SK-N-SH (cell line): ENCODE measurements around the gene ZNF275.

Source experiments
- EP300 ChIP-seq, 2 experiments: IDR thresholded peaks; 2 replicates each; pipeline versions ENCODE4 v1.4.0 to v1.6.1; 2012; ENCODE audit warnings: borderline replicate concordance in 1 of 2, low read depth in 1 of 2, low read length in 1 of 2
- POLR2AphosphoS5 ChIP-seq: IDR thresholded peaks from 2 replicates; pipeline ENCODE4 v1.6.1; 2012; ENCODE audit warnings: low read depth, low read length
- SIN3A ChIP-seq: IDR thresholded peaks from 2 replicates; pipeline ENCODE4 v1.6.1; 2012; ENCODE audit warnings: low read depth, mild to moderate bottlenecking, low read length, moderate library complexity, borderline replicate concordance
- TF ChIP-seq, protein P1 (sequence below): fragments of 150-350 bp; IDR thresholded peaks from 2 replicates; pipeline ENCODE4 v1.6.1; 2017; ENCODE audit warnings: antibody characterized with exemption, low read length, low read depth, borderline replicate concordance
- TF ChIP-seq, protein P2 (sequence below): fragments of 200-600 bp; sonication (generic); IDR thresholded peaks from 2 replicates; pipeline ENCODE4 v1.6.1; 2017; ENCODE audit warnings: antibody characterized with exemption, mild to moderate bottlenecking, moderate library complexity
- TF ChIP-seq, protein P3 (sequence below): IDR thresholded peaks from 2 replicates; pipeline ENCODE4 v1.4.0; 2012; ENCODE audit warnings: low read depth
- TF ChIP-seq, protein P4 (sequence below): IDR thresholded peaks from 2 replicates; pipeline ENCODE4 v1.4.0; 2012; ENCODE audit warnings: low read depth, borderline replicate concordance

DNA sequence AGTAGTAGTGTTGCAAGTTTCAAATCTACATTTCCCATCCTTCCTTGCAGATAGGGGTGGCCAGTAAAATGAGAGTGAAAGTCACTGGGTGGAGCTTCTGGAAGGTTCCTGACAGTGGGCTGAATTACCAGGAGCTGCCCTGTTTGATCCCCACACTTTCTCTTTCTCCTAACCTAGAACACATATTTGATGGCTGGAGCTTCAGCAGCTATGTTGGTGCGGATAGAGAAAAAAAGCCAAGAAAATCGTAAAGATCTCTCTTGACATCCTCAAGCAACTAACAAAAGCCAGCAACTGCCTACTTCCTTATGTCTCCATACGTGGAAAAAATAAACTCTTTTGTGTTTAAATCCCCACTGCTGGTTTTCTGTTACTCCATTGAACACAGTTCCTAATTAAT lies 32.2 kb downstream of the ZNF275 start:
- TF ChIP-seq SIN3A (no peak), POLR2AphosphoS5 (no peak), EP300 (IDR thresholded peaks at IDR 0.05; ENCODE audit: borderline replicate concordance in 1 of 2, low read depth in 1 of 2, low read length in 1 of 2) (no peak)
- TF ChIP-seq, protein P1, sequence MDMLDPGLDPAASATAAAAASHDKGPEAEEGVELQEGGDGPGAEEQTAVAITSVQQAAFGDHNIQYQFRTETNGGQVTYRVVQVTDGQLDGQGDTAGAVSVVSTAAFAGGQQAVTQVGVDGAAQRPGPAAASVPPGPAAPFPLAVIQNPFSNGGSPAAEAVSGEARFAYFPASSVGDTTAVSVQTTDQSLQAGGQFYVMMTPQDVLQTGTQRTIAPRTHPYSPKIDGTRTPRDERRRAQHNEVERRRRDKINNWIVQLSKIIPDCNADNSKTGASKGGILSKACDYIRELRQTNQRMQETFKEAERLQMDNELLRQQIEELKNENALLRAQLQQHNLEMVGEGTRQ: no peak
- TF ChIP-seq, protein P2, sequence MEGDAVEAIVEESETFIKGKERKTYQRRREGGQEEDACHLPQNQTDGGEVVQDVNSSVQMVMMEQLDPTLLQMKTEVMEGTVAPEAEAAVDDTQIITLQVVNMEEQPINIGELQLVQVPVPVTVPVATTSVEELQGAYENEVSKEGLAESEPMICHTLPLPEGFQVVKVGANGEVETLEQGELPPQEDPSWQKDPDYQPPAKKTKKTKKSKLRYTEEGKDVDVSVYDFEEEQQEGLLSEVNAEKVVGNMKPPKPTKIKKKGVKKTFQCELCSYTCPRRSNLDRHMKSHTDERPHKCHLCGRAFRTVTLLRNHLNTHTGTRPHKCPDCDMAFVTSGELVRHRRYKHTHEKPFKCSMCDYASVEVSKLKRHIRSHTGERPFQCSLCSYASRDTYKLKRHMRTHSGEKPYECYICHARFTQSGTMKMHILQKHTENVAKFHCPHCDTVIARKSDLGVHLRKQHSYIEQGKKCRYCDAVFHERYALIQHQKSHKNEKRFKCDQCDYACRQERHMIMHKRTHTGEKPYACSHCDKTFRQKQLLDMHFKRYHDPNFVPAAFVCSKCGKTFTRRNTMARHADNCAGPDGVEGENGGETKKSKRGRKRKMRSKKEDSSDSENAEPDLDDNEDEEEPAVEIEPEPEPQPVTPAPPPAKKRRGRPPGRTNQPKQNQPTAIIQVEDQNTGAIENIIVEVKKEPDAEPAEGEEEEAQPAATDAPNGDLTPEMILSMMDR: no peak
- TF ChIP-seq, protein P3, sequence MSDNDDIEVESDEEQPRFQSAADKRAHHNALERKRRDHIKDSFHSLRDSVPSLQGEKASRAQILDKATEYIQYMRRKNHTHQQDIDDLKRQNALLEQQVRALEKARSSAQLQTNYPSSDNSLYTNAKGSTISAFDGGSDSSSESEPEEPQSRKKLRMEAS: no peak
- TF ChIP-seq, protein P4, sequence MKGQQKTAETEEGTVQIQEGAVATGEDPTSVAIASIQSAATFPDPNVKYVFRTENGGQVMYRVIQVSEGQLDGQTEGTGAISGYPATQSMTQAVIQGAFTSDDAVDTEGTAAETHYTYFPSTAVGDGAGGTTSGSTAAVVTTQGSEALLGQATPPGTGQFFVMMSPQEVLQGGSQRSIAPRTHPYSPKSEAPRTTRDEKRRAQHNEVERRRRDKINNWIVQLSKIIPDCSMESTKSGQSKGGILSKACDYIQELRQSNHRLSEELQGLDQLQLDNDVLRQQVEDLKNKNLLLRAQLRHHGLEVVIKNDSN: no peak
